Omental fat pad (tissue), 4 donors: Measurements from ENCODE around the gene NR1H3. TPM values are rescaled to one million over a fixed set of nuclear protein-coding genes. Genes with fewer than 3 reads are reported as not detected.

Source experiments
- ATAC-seq: fragments of 150-250 bp; one replicate; pipeline ENCODE4 v1.9.1; 2016; ENCODE audit warnings: mild to moderate bottlenecking, moderate library complexity; ENCODE audit not compliant: low FRiP score
- DNase-seq: peaks from one replicate; pipeline ENCODE4 v3.0.0-alpha.2; 2019; ENCODE audit warnings: low spot score
- total RNA-seq, 4 donors: library from RNA; depleted of rRNA; stranded (reverse); fragments of >200 nt; gene quantifications; one replicate each; pipeline ENCODE4 v1.1.0, GENCODE V29; 2016
- TF ChIP-seq, protein P1 (sequence below), 3 donors: fragments of 450-650 bp; IDR thresholded peaks; one replicate each; pipeline ENCODE4 v1.5.1; 2016 to 2017; ENCODE audit warnings: antibody characterized with exemption in 3 of 3, mild to moderate bottlenecking in 3 of 3, moderate library complexity in 2 of 3

The NR1H3 gene
- total RNA-seq, 4 donors from 2014 or later = 68.6 to 228 (median 100) TPM

DNA sequence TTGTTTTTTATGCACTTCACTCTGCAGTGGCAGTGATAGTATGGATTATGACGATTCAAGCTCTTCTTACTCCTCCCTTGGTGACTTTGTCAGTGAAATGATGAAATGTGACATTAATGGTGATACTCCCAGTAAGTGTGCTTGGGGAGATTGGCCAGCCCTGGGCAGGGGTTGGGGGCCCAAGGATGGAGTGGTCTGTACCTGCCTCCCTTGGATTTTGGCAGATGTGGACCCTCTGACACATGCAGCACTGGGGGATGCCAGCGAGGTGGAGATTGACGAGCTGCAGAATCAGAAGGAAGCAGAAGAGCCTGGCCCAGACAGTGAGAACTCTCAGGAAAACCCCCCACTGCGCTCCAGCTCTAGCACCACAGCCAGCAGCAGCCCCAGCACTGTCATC, 26.4 kb downstream of the NR1H3 start:
- TF ChIP-seq, protein P1, sequence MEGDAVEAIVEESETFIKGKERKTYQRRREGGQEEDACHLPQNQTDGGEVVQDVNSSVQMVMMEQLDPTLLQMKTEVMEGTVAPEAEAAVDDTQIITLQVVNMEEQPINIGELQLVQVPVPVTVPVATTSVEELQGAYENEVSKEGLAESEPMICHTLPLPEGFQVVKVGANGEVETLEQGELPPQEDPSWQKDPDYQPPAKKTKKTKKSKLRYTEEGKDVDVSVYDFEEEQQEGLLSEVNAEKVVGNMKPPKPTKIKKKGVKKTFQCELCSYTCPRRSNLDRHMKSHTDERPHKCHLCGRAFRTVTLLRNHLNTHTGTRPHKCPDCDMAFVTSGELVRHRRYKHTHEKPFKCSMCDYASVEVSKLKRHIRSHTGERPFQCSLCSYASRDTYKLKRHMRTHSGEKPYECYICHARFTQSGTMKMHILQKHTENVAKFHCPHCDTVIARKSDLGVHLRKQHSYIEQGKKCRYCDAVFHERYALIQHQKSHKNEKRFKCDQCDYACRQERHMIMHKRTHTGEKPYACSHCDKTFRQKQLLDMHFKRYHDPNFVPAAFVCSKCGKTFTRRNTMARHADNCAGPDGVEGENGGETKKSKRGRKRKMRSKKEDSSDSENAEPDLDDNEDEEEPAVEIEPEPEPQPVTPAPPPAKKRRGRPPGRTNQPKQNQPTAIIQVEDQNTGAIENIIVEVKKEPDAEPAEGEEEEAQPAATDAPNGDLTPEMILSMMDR (IDR thresholded peaks at IDR 0.05) = no peak
- ATAC-seq = no peak
- no peak for DNase-seq

GRCh38 chr11:47285969-47286770, 28.4 kb downstream of the NR1H3 start:
- ATAC-seq (no peak), DNase-seq (no peak)
- TF ChIP-seq, protein P1 (IDR thresholded peaks at IDR 0.05) = no peak

DNA sequence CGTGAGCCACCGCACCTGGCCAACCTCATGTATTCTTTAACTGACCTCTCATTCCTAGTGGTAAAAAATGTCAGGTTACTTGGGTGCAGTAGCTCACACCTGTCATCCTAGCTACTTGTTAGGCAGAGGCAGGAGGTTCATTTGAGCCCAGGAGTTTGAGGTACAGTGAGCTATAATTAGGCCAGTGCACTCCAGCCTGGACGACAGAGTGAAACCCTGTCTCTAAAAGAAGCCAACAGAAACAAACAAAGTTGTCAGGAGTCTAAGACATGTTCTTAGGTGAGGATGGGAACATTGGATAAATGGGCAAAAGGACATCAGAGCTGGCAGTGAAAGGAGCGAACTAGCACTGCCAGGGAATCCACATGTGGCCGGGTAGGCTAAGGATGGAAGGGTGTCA, 30.3 kb downstream of the NR1H3 start:
- ATAC-seq (no peak), DNase-seq (no peak)
- TF ChIP-seq, protein P1 (IDR thresholded peaks at IDR 0.05) = no peak

GRCh38 chr11:47289856-47290255, 32.1 kb downstream of the NR1H3 start:
- DNase-seq = no peak
- TF ChIP-seq, protein P1 (IDR thresholded peaks at IDR 0.05) = no peak
- ATAC-seq = no peak

- DNase-seq (no peak), ATAC-seq (no peak)
These were observed 37.6 kb downstream of the NR1H3 start for GRCh38 chr11:47295385-47295784.

GRCh38 chr11:47296045-47296444, 38.2 kb downstream of the NR1H3 start:
- TF ChIP-seq, protein P1 (IDR thresholded peaks at IDR 0.05) = no peak
- no peak for DNase-seq
- ATAC-seq = no peak

More at GRCh38 chr11:47295385-47295784, 37.6 kb downstream of the NR1H3 start:
- TF ChIP-seq, protein P1 (IDR thresholded peaks at IDR 0.05) = no peak

- DNase-seq (no peak), ATAC-seq (no peak)
- TF ChIP-seq, protein P1 (IDR thresholded peaks at IDR 0.05) = no peak
These were observed 41.3 kb downstream of the NR1H3 start for GRCh38 chr11:47299078-47299477.
